Activated CD8-positive, alpha-beta T cell treated with anti-CD3 and anti-CD28 coated beads for 36 hours (primary cell): ENCODE results near the gene EZR. TPM values are rescaled to one million over a fixed set of nuclear protein-coding genes. Genes with fewer than 3 reads are reported as not detected.
A peak's percentile ranks its signal among the peaks of the same experiment; 100 is the strongest.

ENCODE experiments used
- ATAC-seq: fragments of 200-7000 bp; cut with Tn5 transposase; one replicate; pipeline ENCODE4 v1.10.0; 2021; ENCODE audit warnings: mild to moderate bottlenecking, moderate library complexity
- CTCF ChIA-PET: fragments of 350-600 bp; sonication (Branson Sonifier 250); formaldehyde crosslinking; loops from one replicate; lab custom pipeline; 2021; ENCODE audit warnings: antibody characterized with exemption; lab: Charles Lee
- POLR2A ChIA-PET: fragments of 350-600 bp; sonication (Branson Sonifier 250); formaldehyde crosslinking; loops from one replicate; lab custom pipeline; 2021; ENCODE audit warnings: antibody characterized with exemption; lab: Charles Lee
- DNase-seq: peaks from one replicate; pipeline ENCODE4 v3.0.0-alpha.2; 2020
- H3K27ac Mint-ChIP-seq: one replicate; pipeline ENCODE4 v1.8.0; 2021; ENCODE audit warnings: mild to moderate bottlenecking, mixed read lengths
- H3K27me3 Mint-ChIP-seq: one replicate; pipeline ENCODE4 v1.8.0; 2021; ENCODE audit warnings: mixed read lengths
- H3K36me3 Mint-ChIP-seq: one replicate; pipeline ENCODE4 v1.8.0; 2021; ENCODE audit warnings: low read depth, mixed read lengths
- H3K4me1 Mint-ChIP-seq: one replicate; pipeline ENCODE4 v1.8.0; 2021; ENCODE audit warnings: low read depth, mixed read lengths
- H3K4me3 Mint-ChIP-seq: one replicate; pipeline ENCODE4 v1.8.0; 2021; ENCODE audit warnings: mild to moderate bottlenecking, moderate library complexity, mixed read lengths
- H3K9me3 Mint-ChIP-seq: one replicate; pipeline ENCODE4 v1.8.0; 2021; ENCODE audit warnings: mixed read lengths
- CTCF ChIP-seq: fragments of 200-600 bp; IDR thresholded peaks from one replicate; pipeline ENCODE4 v1.8.0; 2022; ENCODE audit warnings: antibody characterized with exemption, mild to moderate bottlenecking
- intact Hi-C: fragments of 100-400 bp; cut with micrococcal nuclease; formaldehyde crosslinking; loops from one replicate; pipeline ENCODE4 v1.10.0; 2022
- total RNA-seq, 2 experiments: library from RNA; stranded (reverse); gene quantifications; one replicate each; pipeline ENCODE4 v1.2.3, GENCODE V29; 2021

Gene EZR
- total RNA-seq, 2 experiments from 2014 or later: 199 to 206 TPM

DNA sequence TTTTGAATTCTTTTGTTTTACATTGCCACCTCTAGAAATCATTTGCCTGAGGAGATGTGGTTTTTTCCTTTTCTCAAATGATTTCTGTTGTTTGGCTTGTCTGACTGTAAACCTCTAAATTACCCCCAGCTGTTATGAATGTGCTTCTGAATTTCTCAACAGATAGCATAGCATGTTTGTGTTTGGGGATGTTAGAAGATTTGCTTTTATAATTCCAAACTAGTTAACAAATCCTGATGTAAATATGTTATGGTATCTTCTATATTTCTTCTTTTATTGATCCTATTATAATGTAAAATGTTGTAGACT is 31.6 kb upstream of the EZR start:
- no peak overlapping the region for H3K4me3 Mint-ChIP-seq
- peaks cover 3% of the 10 kb centered on the region for H3K9me3 Mint-ChIP-seq
- peak overlapping the region; percentile 90 for H3K27ac Mint-ChIP-seq
- TF ChIP-seq CTCF: no peak
- POLR2A ChIA-PET: no interaction called here
- H3K27me3 Mint-ChIP-seq: no peaks in the 10 kb centered on the region
- no peak for DNase-seq
- H3K4me1 Mint-ChIP-seq: peaks cover 26% of the 10 kb centered on the region
- ATAC-seq: no peak
- intact Hi-C loops: no loop called here
- H3K36me3 Mint-ChIP-seq: no peaks in the 10 kb centered on the region
- CTCF ChIA-PET: no interaction called here

- Mint-ChIP-seq H3K36me3 (no peaks in the 10 kb centered on the region), H3K4me1 (peaks cover 26% of the 10 kb centered on the region), H3K9me3 (peaks cover 3% of the 10 kb centered on the region), H3K27ac (peak overlapping the region; percentile 90), H3K4me3 (peak overlapping the region; percentile 48), H3K27me3 (no peaks in the 10 kb centered on the region)
- ATAC-seq (peak; percentile 63), DNase-seq (peak; percentile 71)
- ChIA-PET CTCF (no interaction called here), POLR2A (no interaction called here)
- intact Hi-C loops: no loop called here
- no peak for TF ChIP-seq CTCF
Measured at GRCh38 chr6:158849899-158850806, 31.0 kb upstream of the EZR start.

DNA sequence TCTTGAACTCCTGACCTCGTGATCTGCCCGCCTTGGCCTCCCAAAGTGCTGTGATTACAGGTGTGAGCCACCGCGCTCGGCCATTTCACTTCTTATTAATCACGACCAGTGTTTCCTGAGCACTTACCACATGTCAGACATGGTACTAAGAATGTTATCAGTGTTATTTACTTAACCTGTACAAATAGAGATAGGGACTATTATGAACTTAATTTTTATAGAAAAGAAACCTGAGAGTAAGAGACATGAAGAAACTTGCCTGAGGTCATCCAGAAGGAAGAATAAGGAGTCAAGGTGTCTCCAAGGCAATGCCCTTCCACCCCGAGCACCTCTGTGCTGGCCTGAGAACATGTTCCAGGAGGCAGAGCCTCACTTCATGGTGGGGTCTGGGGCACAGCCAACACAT is 29.3 kb upstream of the EZR start:
- no peak for ATAC-seq
- Mint-ChIP-seq H3K4me3 (no peak overlapping the region), H3K27me3 (no peaks in the 10 kb centered on the region), H3K9me3 (peaks cover 3% of the 10 kb centered on the region), H3K36me3 (no peaks in the 10 kb centered on the region), H3K27ac (no peak overlapping the region), H3K4me1 (peaks cover 26% of the 10 kb centered on the region)
- no peak for TF ChIP-seq CTCF
- CTCF ChIA-PET: no interaction called here
- no peak for DNase-seq
- POLR2A ChIA-PET: no interaction called here
- intact Hi-C loops: no loop called here

DNA sequence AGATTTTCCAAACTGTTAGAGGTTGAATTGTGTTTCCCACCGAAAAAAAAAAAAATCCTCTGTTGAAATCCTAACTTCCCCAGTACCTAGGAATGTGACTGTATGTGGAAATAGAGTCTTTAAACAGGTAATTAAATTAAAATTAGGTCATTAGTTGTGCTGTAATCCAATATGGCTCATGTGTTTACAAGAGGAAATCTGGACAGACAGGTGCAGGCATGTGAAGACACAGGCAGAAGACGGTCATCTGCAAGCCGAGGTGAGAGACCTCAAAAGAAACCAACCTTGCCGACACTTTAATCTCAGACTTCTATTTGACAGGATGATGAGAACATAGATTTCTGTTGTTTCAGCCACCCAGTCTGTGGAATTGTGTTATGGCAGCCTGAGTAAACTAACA is 28.6 kb upstream of the EZR start:
- ATAC-seq: no peak
- Mint-ChIP-seq H3K36me3 (no peaks in the 10 kb centered on the region), H3K9me3 (peaks cover 3% of the 10 kb centered on the region), H3K27ac (no peak overlapping the region), H3K27me3 (no peaks in the 10 kb centered on the region), H3K4me1 (peaks cover 26% of the 10 kb centered on the region), H3K4me3 (no peak overlapping the region)
- no peak for TF ChIP-seq CTCF
- intact Hi-C loops: loop anchor here (2.0 kb wide), 1 partner anchor 25 kb away; no protein-coding TSS in a partner anchor
- POLR2A ChIA-PET: no interaction called here
- CTCF ChIA-PET: no interaction called here
- DNase-seq: no peak

- CTCF ChIA-PET: no interaction called here
- no peak for TF ChIP-seq CTCF
- no peak overlapping the region for H3K4me3 Mint-ChIP-seq
- H3K27ac Mint-ChIP-seq: no peak overlapping the region
- peaks cover 24% of the 10 kb centered on the region for H3K4me1 Mint-ChIP-seq
- intact Hi-C loops: loop anchor here (2.0 kb wide), 1 partner anchor 24 kb away; no protein-coding TSS in a partner anchor
- no peaks in the 10 kb centered on the region for H3K36me3 Mint-ChIP-seq
- POLR2A ChIA-PET: interaction anchor here (0.9 to 1.0 kb wide), 2 partner anchors 24 to 27 kb away, joined by 3 to 4 read pairs; no protein-coding TSS in a partner anchor
- DNase-seq: no peak
- no peaks in the 10 kb centered on the region for H3K27me3 Mint-ChIP-seq
- no peak for ATAC-seq
- peaks cover 3% of the 10 kb centered on the region for H3K9me3 Mint-ChIP-seq
Measured at GRCh38 chr6:158847012-158847529, 27.9 kb upstream of the EZR start.
